ENCODE measurements around the gene R3HCC1L. TPM values are rescaled to one million over a fixed set of nuclear protein-coding genes. Genes with fewer than 3 reads are reported as not detected.

Gene R3HCC1L
- total and polyA plus RNA-seq, 4 experiments from 2014 or later, result 7.0 to 30.4 (median 20.5) TPM

- H3K9me3 ChIP-seq (ENCODE audit: control insufficient read depth in 1 of 2, low read length in 2 of 2), result no peaks in the 10 kb centered on the region
- H3K27me3 ChIP-seq (ENCODE audit: insufficient read depth, low read length), result peaks cover 7% of the 10 kb centered on the region
- Mint-ChIP-seq H3K4me3 (no peak overlapping the region), H3K27ac (no peak overlapping the region), H3K27me3 (peaks cover 13 to 19% of the 10 kb centered on the region in 2 donors), H3K9me3 (peaks cover 0 to 3% (median 0%) of the 10 kb centered on the region in 8 donors), H3K4me1 (no peaks in the 10 kb centered on the region), H3K36me3 (peaks cover 0 to 3% of the 10 kb centered on the region in 2 donors)
- no peaks in the 10 kb centered on the region for H3K4me1 ChIP-seq (ENCODE audit: insufficient read depth, low read length)
- no peak overlapping the region for H3K27ac ChIP-seq (ENCODE audit: low read depth, low read length)
- H3K36me3 ChIP-seq (ENCODE audit: insufficient read depth, low read length), result no peaks in the 10 kb centered on the region
- no peak overlapping the region for H3K4me3 ChIP-seq (ENCODE audit: low read length in 2 of 2)
- CTCF ChIA-PET (ENCODE audit: partially characterized antibody), result no interaction called here
- DNase-seq, result no peak
- intact Hi-C loops (cut with micrococcal nuclease), result no loop called here
- POLR2A ChIA-PET (ENCODE audit: partially characterized antibody), result no interaction called here
Measured at GRCh38 chr10:98107644-98108430, 26.6 kb upstream of the R3HCC1L start.

GRCh38 chr10:98110356-98110755, 24.1 kb upstream of the R3HCC1L start:
- CTCF ChIA-PET (ENCODE audit: partially characterized antibody), result no interaction called here
- no peaks in the 10 kb centered on the region for H3K4me1 ChIP-seq (ENCODE audit: insufficient read depth, low read length)

GRCh38 chr10:98115031-98115787, 19.2 kb upstream of the R3HCC1L start:
- H3K9me3 Mint-ChIP-seq, result peaks cover 0 to 4% (median 0%) of the 10 kb centered on the region in 8 donors
- Histone ChIP-seq H3K4me1 (ENCODE audit: insufficient read depth, low read length) (no peaks in the 10 kb centered on the region), H3K27me3 (ENCODE audit: insufficient read depth, low read length) (peaks cover 5% of the 10 kb centered on the region), H3K4me3 (ENCODE audit: low read length in 2 of 2) (no peak overlapping the region), H3K27ac (ENCODE audit: low read depth, low read length) (no peak overlapping the region), H3K36me3 (ENCODE audit: insufficient read depth, low read length) (no peaks in the 10 kb centered on the region), H3K9me3 (ENCODE audit: control insufficient read depth in 1 of 2, low read length in 2 of 2) (no peaks in the 10 kb centered on the region)
- H3K36me3 Mint-ChIP-seq, result no peaks in the 10 kb centered on the region
- POLR2A ChIA-PET (ENCODE audit: partially characterized antibody), result no interaction called here
- peaks cover 29 to 41% of the 10 kb centered on the region in 2 donors for H3K27me3 Mint-ChIP-seq
- CTCF ChIA-PET (ENCODE audit: partially characterized antibody), result interaction anchor here (1.0 to 1.5 kb wide), 3 partner anchors 11 to 55 kb away, joined by 3 read pairs; no protein-coding TSS in a partner anchor
- intact Hi-C loops (cut with micrococcal nuclease), result no loop called here
- no peak for DNase-seq
- no peak overlapping the region for H3K27ac Mint-ChIP-seq
- H3K4me3 Mint-ChIP-seq, result no peak overlapping the region
- no peaks in the 10 kb centered on the region for H3K4me1 Mint-ChIP-seq

More at GRCh38 chr10:98110356-98110755, 24.1 kb upstream of the R3HCC1L start:
- no peaks in the 10 kb centered on the region for H3K36me3 ChIP-seq (ENCODE audit: insufficient read depth, low read length)
- no peaks in the 10 kb centered on the region for H3K9me3 ChIP-seq (ENCODE audit: control insufficient read depth in 1 of 2, low read length in 2 of 2)
- intact Hi-C loops (cut with micrococcal nuclease), result no loop called here
- H3K4me3 ChIP-seq (ENCODE audit: low read length in 2 of 2), result no peak overlapping the region
- peaks cover 0 to 3% of the 10 kb centered on the region in 2 donors for H3K36me3 Mint-ChIP-seq
- no peak for DNase-seq
- no peak overlapping the region for H3K27ac Mint-ChIP-seq
- H3K4me3 Mint-ChIP-seq, result peak overlapping the region in 1 of 8 donors; percentile 21
- H3K9me3 Mint-ChIP-seq, result peaks cover 0 to 3% (median 0%) of the 10 kb centered on the region in 8 donors
- H3K27me3 Mint-ChIP-seq, result peaks cover 21 to 36% of the 10 kb centered on the region in 2 donors
- H3K27ac ChIP-seq (ENCODE audit: low read depth, low read length), result no peak overlapping the region
- no peaks in the 10 kb centered on the region for H3K4me1 Mint-ChIP-seq
- POLR2A ChIA-PET (ENCODE audit: partially characterized antibody), result no interaction called here
- H3K27me3 ChIP-seq (ENCODE audit: insufficient read depth, low read length), result peaks cover 7% of the 10 kb centered on the region

- ChIA-PET POLR2A (ENCODE audit: partially characterized antibody) (no interaction called here), CTCF (ENCODE audit: partially characterized antibody) (no interaction called here)
- no peak overlapping the region for H3K4me3 Mint-ChIP-seq
- H3K9me3 ChIP-seq (ENCODE audit: control insufficient read depth in 1 of 2, low read length in 2 of 2), result no peaks in the 10 kb centered on the region
- H3K27ac Mint-ChIP-seq, result no peak overlapping the region
- H3K27me3 Mint-ChIP-seq, result peaks cover 30 to 38% of the 10 kb centered on the region in 2 donors
- no peaks in the 10 kb centered on the region for H3K36me3 ChIP-seq (ENCODE audit: insufficient read depth, low read length)
- no peak for DNase-seq
- peaks cover 3 to 39% (median 28%) of the 10 kb centered on the region in 8 donors for H3K9me3 Mint-ChIP-seq
- H3K4me1 ChIP-seq (ENCODE audit: insufficient read depth, low read length), result no peaks in the 10 kb centered on the region
- no peaks in the 10 kb centered on the region for H3K27me3 ChIP-seq (ENCODE audit: insufficient read depth, low read length)
- no peak overlapping the region for H3K27ac ChIP-seq (ENCODE audit: low read depth, low read length)
- intact Hi-C loops (cut with micrococcal nuclease), result no loop called here
- no peak overlapping the region for H3K4me3 ChIP-seq (ENCODE audit: low read length in 2 of 2)
- no peaks in the 10 kb centered on the region for H3K4me1 Mint-ChIP-seq
- H3K36me3 Mint-ChIP-seq, result peaks cover 3 to 13% of the 10 kb centered on the region in 2 donors
Measured at GRCh38 chr10:98119891-98120290, 14.6 kb upstream of the R3HCC1L start.

GRCh38 chr10:98125940-98126631, 8.4 kb upstream of the R3HCC1L start:
- Mint-ChIP-seq H3K4me1 (no peaks in the 10 kb centered on the region), H3K27ac (no peak overlapping the region), H3K9me3 (peaks cover 3 to 44% (median 27%) of the 10 kb centered on the region in 8 donors), H3K27me3 (peaks cover 21 to 24% of the 10 kb centered on the region in 2 donors), H3K36me3 (peaks cover 3 to 16% of the 10 kb centered on the region in 2 donors), H3K4me3 (no peak overlapping the region)
- POLR2A ChIA-PET (ENCODE audit: partially characterized antibody), result no interaction called here
- no peak for DNase-seq
- H3K4me3 ChIP-seq (ENCODE audit: low read length in 2 of 2), result no peak overlapping the region
- no peaks in the 10 kb centered on the region for H3K36me3 ChIP-seq (ENCODE audit: insufficient read depth, low read length)
- intact Hi-C loops (cut with micrococcal nuclease), result no loop called here
- CTCF ChIA-PET (ENCODE audit: partially characterized antibody), result interaction anchor here (1.3 kb wide), 1 partner anchor 11 kb away, joined by 3 read pairs; no protein-coding TSS in a partner anchor
- H3K9me3 ChIP-seq (ENCODE audit: control insufficient read depth in 1 of 2, low read length in 2 of 2), result no peaks in the 10 kb centered on the region
- H3K27me3 ChIP-seq (ENCODE audit: insufficient read depth, low read length), result no peaks in the 10 kb centered on the region
- H3K27ac ChIP-seq (ENCODE audit: low read depth, low read length), result no peak overlapping the region
- no peaks in the 10 kb centered on the region for H3K4me1 ChIP-seq (ENCODE audit: insufficient read depth, low read length)

- peaks cover 0 to 5% (median under 1%) of the 10 kb centered on the region in 4 donors for H3K4me1 Mint-ChIP-seq
- H3K36me3 Mint-ChIP-seq, result peaks cover 0 to 8% of the 10 kb centered on the region in 2 donors
- Histone ChIP-seq H3K27ac (ENCODE audit: low read depth, low read length) (no peak overlapping the region), H3K4me1 (ENCODE audit: insufficient read depth, low read length) (no peaks in the 10 kb centered on the region), H3K27me3 (ENCODE audit: insufficient read depth, low read length) (no peaks in the 10 kb centered on the region), H3K36me3 (ENCODE audit: insufficient read depth, low read length) (no peaks in the 10 kb centered on the region), H3K4me3 (ENCODE audit: low read length in 2 of 2) (no peak overlapping the region), H3K9me3 (ENCODE audit: control insufficient read depth in 1 of 2, low read length in 2 of 2) (no peaks in the 10 kb centered on the region)
- ChIA-PET POLR2A (ENCODE audit: partially characterized antibody) (no interaction called here), CTCF (ENCODE audit: partially characterized antibody) (no interaction called here)
- H3K27ac Mint-ChIP-seq, result no peak overlapping the region
- no peak overlapping the region for H3K4me3 Mint-ChIP-seq
- peaks cover 11 to 12% of the 10 kb centered on the region in 2 donors for H3K27me3 Mint-ChIP-seq
- intact Hi-C loops (cut with micrococcal nuclease), result no loop called here
- DNase-seq, result no peak
- H3K9me3 Mint-ChIP-seq, result peaks cover 0 to 17% (median 9%) of the 10 kb centered on the region in 8 donors
Measured at GRCh38 chr10:98128802-98129201, 5.7 kb upstream of the R3HCC1L start.

GRCh38 chr10:98131619-98132018, 2.8 kb upstream of the R3HCC1L start:
- H3K36me3 Mint-ChIP-seq, result peaks cover 4 to 5% of the 10 kb centered on the region in 2 donors
- H3K9me3 Mint-ChIP-seq, result peaks cover 0 to 1% (median 0%) of the 10 kb centered on the region in 8 donors

More at GRCh38 chr10:98131619-98132018, 2.8 kb upstream of the R3HCC1L start:
- CTCF ChIA-PET (ENCODE audit: partially characterized antibody), result no interaction called here
- intact Hi-C loops (cut with micrococcal nuclease), result loop anchor here (5.0 to 10.0 kb wide), 2 partner anchors 279 to 837 kb away; partner anchors contain the start of gene ARHGAP19
- Mint-ChIP-seq H3K27ac (no peak overlapping the region), H3K4me3 (no peak overlapping the region), H3K4me1 (peaks cover 15 to 25% (median 20%) of the 10 kb centered on the region in 4 donors), H3K27me3 (peaks cover 0 to 6% of the 10 kb centered on the region in 2 donors)
- POLR2A ChIA-PET (ENCODE audit: partially characterized antibody), result no interaction called here
- H3K9me3 ChIP-seq (ENCODE audit: control insufficient read depth in 1 of 2, low read length in 2 of 2), result no peaks in the 10 kb centered on the region
- H3K27me3 ChIP-seq (ENCODE audit: insufficient read depth, low read length), result no peaks in the 10 kb centered on the region
- H3K4me1 ChIP-seq (ENCODE audit: insufficient read depth, low read length), result peaks cover 13% of the 10 kb centered on the region
- no peaks in the 10 kb centered on the region for H3K36me3 ChIP-seq (ENCODE audit: insufficient read depth, low read length)
- DNase-seq, result no peak
- no peak overlapping the region for H3K4me3 ChIP-seq (ENCODE audit: low read length in 2 of 2)
- no peak overlapping the region for H3K27ac ChIP-seq (ENCODE audit: low read depth, low read length)

Data from CD4-positive, alpha-beta memory T cell (primary cell).